ENCODE measurements around the gene ADAP2.

GRCh38 chr17:30970831-30971567 is 49.3 kb downstream of the ADAP2 start, which contains the start of gene RNF135:
- no peak for TF ChIP-seq POLR2A (IDR thresholded peaks at IDR 0.05; ENCODE audit: low read depth)
- TF ChIP-seq, protein P1, sequence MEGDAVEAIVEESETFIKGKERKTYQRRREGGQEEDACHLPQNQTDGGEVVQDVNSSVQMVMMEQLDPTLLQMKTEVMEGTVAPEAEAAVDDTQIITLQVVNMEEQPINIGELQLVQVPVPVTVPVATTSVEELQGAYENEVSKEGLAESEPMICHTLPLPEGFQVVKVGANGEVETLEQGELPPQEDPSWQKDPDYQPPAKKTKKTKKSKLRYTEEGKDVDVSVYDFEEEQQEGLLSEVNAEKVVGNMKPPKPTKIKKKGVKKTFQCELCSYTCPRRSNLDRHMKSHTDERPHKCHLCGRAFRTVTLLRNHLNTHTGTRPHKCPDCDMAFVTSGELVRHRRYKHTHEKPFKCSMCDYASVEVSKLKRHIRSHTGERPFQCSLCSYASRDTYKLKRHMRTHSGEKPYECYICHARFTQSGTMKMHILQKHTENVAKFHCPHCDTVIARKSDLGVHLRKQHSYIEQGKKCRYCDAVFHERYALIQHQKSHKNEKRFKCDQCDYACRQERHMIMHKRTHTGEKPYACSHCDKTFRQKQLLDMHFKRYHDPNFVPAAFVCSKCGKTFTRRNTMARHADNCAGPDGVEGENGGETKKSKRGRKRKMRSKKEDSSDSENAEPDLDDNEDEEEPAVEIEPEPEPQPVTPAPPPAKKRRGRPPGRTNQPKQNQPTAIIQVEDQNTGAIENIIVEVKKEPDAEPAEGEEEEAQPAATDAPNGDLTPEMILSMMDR (IDR thresholded peaks at IDR 0.05): peak; percentile 33 to 53 (median 34)

All from esophagus muscularis mucosa (tissue), 3 donors.